DOHH2 (cell line): ENCODE measurements around the gene GDF7.

Experiments used
- H3F3A ChIP-seq: fragments of 200-600 bp; sonication (generic), shearing (Covaris generic); 2 replicates; pipeline ENCODE4 v1.6.0; 2016; ENCODE audit warnings: antibody characterized with exemption, mild to moderate bottlenecking; ENCODE audit not compliant: control insufficient read depth, insufficient read depth
- H3K27ac ChIP-seq: fragments of 200-600 bp; sonication (generic); 2 replicates; pipeline ENCODE4 v1.5.1; 2014; ENCODE audit warnings: low read depth, mild to moderate bottlenecking, low read length, moderate library complexity
- H3K27me3 ChIP-seq: fragments of 200-600 bp; sonication (generic); 2 replicates; pipeline ENCODE4 v1.6.1; 2014; ENCODE audit warnings: mild to moderate bottlenecking, low read length, mixed read lengths; ENCODE audit not compliant: control insufficient read depth
- H3K36me3 ChIP-seq: fragments of 200-600 bp; sonication (generic); 2 replicates; pipeline ENCODE4 v1.6.1; 2014; ENCODE audit warnings: mild to moderate bottlenecking, low read length, moderate library complexity, mixed read lengths; ENCODE audit not compliant: control insufficient read depth
- H3K4me1 ChIP-seq: fragments of 200-600 bp; sonication (generic); 2 replicates; pipeline ENCODE4 v1.6.1; 2014; ENCODE audit warnings: mild to moderate bottlenecking, low read length, mixed read lengths; ENCODE audit not compliant: control insufficient read depth
- H3K4me2 ChIP-seq: fragments of 200-600 bp; sonication (generic); 2 replicates; pipeline ENCODE4 v1.6.0; 2014; ENCODE audit warnings: mild to moderate bottlenecking, low read length, moderate library complexity
- H3K4me3 ChIP-seq: fragments of 200-600 bp; sonication (generic); 2 replicates; pipeline ENCODE4 v1.5.1; 2014; ENCODE audit warnings: mild to moderate bottlenecking, low read length, mixed read lengths
- H3K79me2 ChIP-seq: fragments of 200-600 bp; sonication (generic); 2 replicates; pipeline ENCODE4 v1.6.1; 2014; ENCODE audit warnings: mild to moderate bottlenecking, low read length, mixed read lengths; ENCODE audit not compliant: control insufficient read depth
- H3K9me2 ChIP-seq: fragments of 200-600 bp; sonication (generic); replicated peaks from 2 replicates; pipeline ENCODE4 v1.6.1; 2014; ENCODE audit warnings: mild to moderate bottlenecking, low read length, mixed read lengths; ENCODE audit not compliant: control insufficient read depth
- H3K9me3 ChIP-seq: fragments of 200-600 bp; sonication (generic); 2 replicates; pipeline ENCODE4 v1.6.1; 2014; ENCODE audit warnings: antibody characterized with exemption, low read length, mixed read lengths; ENCODE audit not compliant: control insufficient read depth, insufficient read depth
- H4K20me1 ChIP-seq: fragments of 200-600 bp; sonication (generic); 2 replicates; pipeline ENCODE4 v1.6.0; 2014; ENCODE audit warnings: low read depth, mild to moderate bottlenecking, antibody characterized with exemption, low read length, moderate library complexity; ENCODE audit not compliant: control insufficient read depth, insufficient read depth
- EZH2phosphoT487 ChIP-seq: fragments of 200-600 bp; sonication (generic); IDR thresholded peaks from 2 replicates; pipeline ENCODE4 v1.6.1; 2017; ENCODE audit warnings: borderline replicate concordance, mild to moderate bottlenecking, antibody characterized with exemption, low read length, moderate library complexity, mixed read lengths
- TF ChIP-seq, protein P1 (sequence below): fragments of 200-600 bp; sonication (generic); IDR thresholded peaks from one replicate; pipeline ENCODE4 v1.5.1; 2014; ENCODE audit warnings: antibody characterized with exemption, mild to moderate bottlenecking, low read depth, low read length; ENCODE audit not compliant: poor library complexity, severe bottlenecking

GDF7 gene

DNA sequence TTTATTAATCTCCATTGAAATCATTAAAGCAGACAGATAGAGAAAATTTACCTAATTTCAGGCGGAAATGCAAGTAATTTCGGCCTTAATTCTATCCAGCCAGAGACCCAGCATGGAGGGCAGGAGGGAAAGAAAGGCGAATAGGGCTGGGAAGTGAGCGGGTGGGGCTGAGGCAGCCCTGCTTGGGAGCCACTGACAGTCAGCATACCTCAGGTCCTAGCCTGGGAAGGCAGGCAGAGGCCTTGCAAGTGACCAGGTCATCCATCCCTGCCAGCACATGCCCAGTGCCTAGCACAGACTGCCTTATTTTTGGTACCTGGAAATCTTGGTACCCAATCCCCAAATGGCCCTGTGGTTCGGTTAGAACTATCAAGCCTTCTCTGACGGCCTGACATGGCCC lies 1.5 kb downstream of the GDF7 start:
- no peaks in the 10 kb centered on the region for H3K79me2 ChIP-seq

DNA sequence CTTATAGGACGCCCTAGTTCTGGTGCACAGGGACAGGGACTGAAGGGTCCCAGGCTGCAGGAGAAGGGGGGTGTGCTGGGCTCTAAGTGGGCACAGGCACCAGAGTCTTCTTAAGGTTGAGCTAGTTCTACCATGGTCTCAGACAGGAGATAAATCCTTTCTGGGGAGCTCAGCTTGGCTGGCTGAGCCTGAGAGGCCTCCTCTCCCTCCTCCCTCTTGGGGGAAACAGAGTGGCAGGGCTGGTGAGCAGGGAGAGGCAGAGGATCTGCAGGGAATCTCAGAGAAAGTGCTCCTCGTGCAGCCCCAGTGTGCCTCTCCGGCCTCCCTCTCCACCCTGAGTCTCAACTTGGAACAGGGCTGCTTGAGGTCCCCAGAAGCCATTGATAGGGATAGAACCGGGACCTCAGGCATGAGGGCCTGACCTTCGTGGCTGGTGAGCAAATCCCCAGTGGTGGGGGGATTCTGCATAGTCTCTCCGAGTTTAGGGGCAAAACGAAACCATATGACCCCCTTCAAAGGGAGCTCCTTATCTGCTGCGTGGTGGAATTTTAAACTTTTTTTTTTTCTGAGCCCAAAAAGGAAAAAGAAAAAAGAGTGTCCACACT lies 2.0 kb downstream of the GDF7 start:
- Histone ChIP-seq H3K4me2 (no peak overlapping the region), H3K9me3 (no peaks in the 10 kb centered on the region), H3K27me3 (peaks cover 60% of the 10 kb centered on the region), H3K79me2 (no peaks in the 10 kb centered on the region), H3K36me3 (no peaks in the 10 kb centered on the region), H3K27ac (no peak overlapping the region), H3K9me2 (no peaks in the 10 kb centered on the region), H3K4me3 (no peak overlapping the region), H4K20me1 (no peaks in the 10 kb centered on the region), H3K4me1 (peaks cover 41% of the 10 kb centered on the region), H3F3A (no peaks in the 10 kb centered on the region)
- no peak for TF ChIP-seq EZH2phosphoT487
- TF ChIP-seq, protein P1, sequence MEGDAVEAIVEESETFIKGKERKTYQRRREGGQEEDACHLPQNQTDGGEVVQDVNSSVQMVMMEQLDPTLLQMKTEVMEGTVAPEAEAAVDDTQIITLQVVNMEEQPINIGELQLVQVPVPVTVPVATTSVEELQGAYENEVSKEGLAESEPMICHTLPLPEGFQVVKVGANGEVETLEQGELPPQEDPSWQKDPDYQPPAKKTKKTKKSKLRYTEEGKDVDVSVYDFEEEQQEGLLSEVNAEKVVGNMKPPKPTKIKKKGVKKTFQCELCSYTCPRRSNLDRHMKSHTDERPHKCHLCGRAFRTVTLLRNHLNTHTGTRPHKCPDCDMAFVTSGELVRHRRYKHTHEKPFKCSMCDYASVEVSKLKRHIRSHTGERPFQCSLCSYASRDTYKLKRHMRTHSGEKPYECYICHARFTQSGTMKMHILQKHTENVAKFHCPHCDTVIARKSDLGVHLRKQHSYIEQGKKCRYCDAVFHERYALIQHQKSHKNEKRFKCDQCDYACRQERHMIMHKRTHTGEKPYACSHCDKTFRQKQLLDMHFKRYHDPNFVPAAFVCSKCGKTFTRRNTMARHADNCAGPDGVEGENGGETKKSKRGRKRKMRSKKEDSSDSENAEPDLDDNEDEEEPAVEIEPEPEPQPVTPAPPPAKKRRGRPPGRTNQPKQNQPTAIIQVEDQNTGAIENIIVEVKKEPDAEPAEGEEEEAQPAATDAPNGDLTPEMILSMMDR, result no peak

More for the DNA sequence above, 1.5 kb downstream of the GDF7 start:
- H3K27me3 ChIP-seq, result peaks cover 65% of the 10 kb centered on the region
- H3K4me1 ChIP-seq, result peaks cover 36% of the 10 kb centered on the region
- H3K27ac ChIP-seq, result no peak overlapping the region
- H3K9me2 ChIP-seq, result no peaks in the 10 kb centered on the region
- H3K9me3 ChIP-seq, result no peaks in the 10 kb centered on the region
- H3K4me2 ChIP-seq, result no peak overlapping the region
- H3K4me3 ChIP-seq, result no peak overlapping the region
- no peaks in the 10 kb centered on the region for H3F3A ChIP-seq
- TF ChIP-seq, protein P1, result no peak
- no peak for TF ChIP-seq EZH2phosphoT487
- no peaks in the 10 kb centered on the region for H4K20me1 ChIP-seq
- H3K36me3 ChIP-seq, result no peaks in the 10 kb centered on the region

DNA sequence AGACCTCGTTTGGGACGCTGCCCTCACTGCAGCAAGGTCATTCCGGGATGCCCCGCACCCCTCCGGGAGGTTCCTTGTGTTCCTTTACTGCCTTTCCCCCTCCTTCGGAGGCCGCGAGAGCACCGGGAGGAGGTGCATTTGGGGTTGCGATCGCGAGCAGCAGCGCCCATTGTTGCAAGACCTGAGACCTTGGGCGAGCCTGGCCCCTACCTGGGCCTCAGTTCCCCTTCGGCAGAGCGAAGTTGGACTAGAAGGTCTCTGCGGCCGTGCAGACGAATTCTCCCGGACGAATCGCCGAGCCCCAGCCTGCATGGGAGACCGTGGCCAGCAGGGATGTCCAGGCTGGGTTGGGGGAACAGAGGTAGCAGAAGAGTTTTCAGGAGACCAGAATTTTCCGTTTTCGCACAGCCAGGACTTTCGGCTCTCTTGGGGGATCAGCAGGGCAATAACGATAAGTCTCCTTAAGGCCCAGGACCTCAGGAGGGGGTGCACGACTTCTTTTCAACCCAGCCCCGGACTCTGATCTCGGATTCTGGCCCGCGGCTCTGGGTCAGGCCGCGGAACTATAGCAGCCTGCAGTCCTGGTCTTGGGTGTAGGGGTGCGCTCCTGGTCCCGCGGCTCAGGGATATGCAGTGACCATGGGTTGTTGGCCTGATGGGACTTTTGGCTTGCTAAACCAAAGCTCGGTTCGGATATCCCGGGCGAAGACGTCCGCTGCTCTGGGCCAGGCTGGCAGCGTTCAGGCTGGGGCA lies 2.8 kb downstream of the GDF7 start:
- peaks cover 43% of the 10 kb centered on the region for H3K4me1 ChIP-seq
- H3K36me3 ChIP-seq, result no peaks in the 10 kb centered on the region
- H3K79me2 ChIP-seq, result no peaks in the 10 kb centered on the region
- no peaks in the 10 kb centered on the region for H3K9me2 ChIP-seq
- no peak overlapping the region for H3K27ac ChIP-seq
- H3F3A ChIP-seq, result no peaks in the 10 kb centered on the region
- no peak overlapping the region for H3K4me2 ChIP-seq
- peaks cover 52% of the 10 kb centered on the region for H3K27me3 ChIP-seq
- no peak for TF ChIP-seq EZH2phosphoT487
- TF ChIP-seq, protein P1, result no peak
- H3K9me3 ChIP-seq, result no peaks in the 10 kb centered on the region
- no peak overlapping the region for H3K4me3 ChIP-seq
- H4K20me1 ChIP-seq, result no peaks in the 10 kb centered on the region
